GM19455 (cell line): ENCODE results near the gene RFTN2.
"Not testable (repeated sequence)": the region's sequence is repeated elsewhere in the genome, so short reads cannot be mapped to it uniquely, and the experiment has no call there.

Experiments used
- ATAC-seq: cut with Tn5 transposase; IDR thresholded peaks from one replicate; pipeline ENCODE4 v1.9.1; 2021; ENCODE audit not compliant: unreplicated experiment

The RFTN2 gene

GRCh38 chr2:197675711-197676188, 363 bp upstream of the RFTN2 start:
- no peak for ATAC-seq

GRCh38 chr2:197674591-197674990, 796 bp downstream of the RFTN2 start:
- ATAC-seq = no peak

GRCh38 chr2:197674060-197674459, 1.3 kb downstream of the RFTN2 start:
- ATAC-seq = no peak

GRCh38 chr2:197673606-197674005, 1.8 kb downstream of the RFTN2 start:
- no peak for ATAC-seq

- ATAC-seq = no peak
Observed at GRCh38 chr2:197673106-197673505, 2.3 kb downstream of the RFTN2 start.

- ATAC-seq = no peak
Observed at GRCh38 chr2:197672371-197672893, 3.0 kb downstream of the RFTN2 start.

- ATAC-seq = no peak
Observed at GRCh38 chr2:197669077-197669476, 6.3 kb downstream of the RFTN2 start.

- no peak for ATAC-seq
Observed at GRCh38 chr2:197668296-197668695, 7.1 kb downstream of the RFTN2 start.

GRCh38 chr2:197666277-197666676, 9.1 kb downstream of the RFTN2 start:
- no peak for ATAC-seq

GRCh38 chr2:197661626-197662025, 13.8 kb downstream of the RFTN2 start:
- ATAC-seq = no peak

- ATAC-seq = no peak
Observed at GRCh38 chr2:197657562-197657961, 17.8 kb downstream of the RFTN2 start.

- no peak for ATAC-seq
Observed at GRCh38 chr2:197647961-197648690, 27.3 kb downstream of the RFTN2 start.

GRCh38 chr2:197641666-197642065, 33.7 kb downstream of the RFTN2 start:
- no peak for ATAC-seq

GRCh38 chr2:197640571-197641122, 34.7 kb downstream of the RFTN2 start:
- ATAC-seq = not testable (repeated sequence)

- ATAC-seq = no peak
Observed at GRCh38 chr2:197633109-197633657, 42.2 kb downstream of the RFTN2 start.

- no peak for ATAC-seq
Observed at GRCh38 chr2:197628043-197628500, 47.3 kb downstream of the RFTN2 start.

GRCh38 chr2:197626965-197627625, 48.3 kb downstream of the RFTN2 start:
- ATAC-seq = no peak

GRCh38 chr2:197620133-197620532, 55.3 kb downstream of the RFTN2 start:
- no peak for ATAC-seq

GRCh38 chr2:197615016-197615652, 60.3 kb downstream of the RFTN2 start:
- ATAC-seq = no peak

- ATAC-seq = no peak
Observed at GRCh38 chr2:197614532-197614931, 60.9 kb downstream of the RFTN2 start.

GRCh38 chr2:197613509-197613987, 61.8 kb downstream of the RFTN2 start:
- no peak for ATAC-seq
